HEK293 (cell line): ENCODE measurements around the gene NIN.

Source experiments
- CTCF ChIA-PET: fragments of 350-600 bp; formaldehyde crosslinking; extraction: SDS; loops from one replicate; lab custom pipeline; 2021; ENCODE audit warnings: antibody characterized with exemption; lab: Yijun Ruan, JAX
- POLR2A ChIA-PET: fragments of 300-600 bp; formaldehyde crosslinking; extraction: SDS; loops from one replicate; lab custom pipeline; 2020; ENCODE audit warnings: antibody characterized with exemption, inconsistent platforms; lab: Yijun Ruan, JAX
- H3K27ac ChIP-seq: fragments of 200-500 bp; sonication (Bioruptor generic); 2 replicates; pipeline ENCODE4 v1.5.1; 2014; ENCODE audit warnings: low read depth, low read length, control low read depth, inconsistent platforms; ENCODE audit errors: extremely low read depth
- H3K36me3 ChIP-seq, 2 experiments: fragments of 200-500 bp in 1 of 2; sonication (Bioruptor generic) in 1 of 2; 1 replicate in 1 of 2; 2 replicates in 1 of 2; pipeline ENCODE4 v1.5.1; 2014 to 2017; ENCODE audit warnings: inconsistent platforms in 2 of 2, low read length in 2 of 2; ENCODE audit not compliant: control insufficient read depth in 2 of 2, insufficient read depth in 1 of 2
- H3K4me1 ChIP-seq: fragments of 200-500 bp; sonication (Bioruptor generic); 2 replicates; pipeline ENCODE4 v1.5.1; 2014; ENCODE audit warnings: mild to moderate bottlenecking, low read length, inconsistent platforms; ENCODE audit not compliant: control insufficient read depth, insufficient read depth
- H3K4me3 ChIP-seq: 2 replicates; pipeline ENCODE4 v1.5.1; 2011; ENCODE audit warnings: low read depth, mild to moderate bottlenecking, control low read depth, low read length, moderate library complexity
- H3K9me3 ChIP-seq: fragments of 200-500 bp; sonication (Bioruptor generic); 2 replicates; pipeline ENCODE4 v1.5.1; 2014; ENCODE audit warnings: low read depth, low read length, inconsistent platforms; ENCODE audit not compliant: control insufficient read depth, insufficient read depth
- KLF9 ChIP-seq: fragments of 450-650 bp; formaldehyde crosslinking; IDR thresholded peaks from 2 replicates; pipeline ENCODE4 v1.5.1; 2016; ENCODE audit warnings: missing biosample characterization, missing genetic modification characterization, low read depth
- MEIS1 ChIP-seq: sonication (generic); formaldehyde crosslinking; IDR thresholded peaks from 2 replicates; pipeline ENCODE4 v1.8.1; 2022; ENCODE audit warnings: missing genetic modification reagents, mild to moderate bottlenecking, borderline replicate concordance
- OSR2 ChIP-seq: fragments of 450-650 bp; formaldehyde crosslinking; IDR thresholded peaks from 2 replicates; pipeline ENCODE4 v1.5.1; 2016; ENCODE audit warnings: missing biosample characterization, missing genetic modification characterization
- PRDM1 ChIP-seq: fragments of 450-650 bp; formaldehyde crosslinking; IDR thresholded peaks from 2 replicates; pipeline ENCODE4; 2016; ENCODE audit warnings: missing biosample characterization, missing genetic modification characterization
- TCF7L2 ChIP-seq: IDR thresholded peaks from 2 replicates; pipeline ENCODE4 v1.6.1; 2011; ENCODE audit warnings: low read depth, mild to moderate bottlenecking, inconsistent platforms, low read length, moderate library complexity, borderline replicate concordance
- WT1 ChIP-seq: fragments of 450-650 bp; formaldehyde crosslinking; IDR thresholded peaks from 2 replicates; pipeline ENCODE4 v1.5.1; 2016; ENCODE audit warnings: missing biosample characterization, missing genetic modification characterization
- ZBTB21 ChIP-seq: fragments of 450-650 bp; formaldehyde crosslinking; IDR thresholded peaks from 2 replicates; pipeline ENCODE4 v1.5.1; 2017; ENCODE audit warnings: missing biosample characterization, missing genetic modification characterization
- ZBTB8A ChIP-seq: fragments of 450-650 bp; formaldehyde crosslinking; IDR thresholded peaks from 2 replicates; pipeline ENCODE4 v1.5.1; 2016; ENCODE audit warnings: missing biosample characterization, missing genetic modification characterization
- ZFP69B ChIP-seq: fragments of 450-650 bp; formaldehyde crosslinking; IDR thresholded peaks from 2 replicates; pipeline ENCODE4 v1.5.1; 2016; ENCODE audit warnings: missing biosample characterization, missing genetic modification characterization
- ZNF146 ChIP-seq: fragments of 450-650 bp; formaldehyde crosslinking; IDR thresholded peaks from 2 replicates; pipeline ENCODE4 v1.5.1; 2016; ENCODE audit warnings: missing biosample characterization, missing genetic modification characterization
- ZNF423 ChIP-seq: fragments of 450-650 bp; formaldehyde crosslinking; IDR thresholded peaks from 2 replicates; pipeline ENCODE4 v1.5.1; 2016; ENCODE audit warnings: missing biosample characterization, missing genetic modification characterization
- ZNF518A ChIP-seq: fragments of 450-650 bp; formaldehyde crosslinking; conservative IDR thresholded peaks from 2 replicates; pipeline ENCODE4 v1.5.1; 2016; ENCODE audit warnings: low read depth, missing biosample characterization, missing genetic modification characterization
- ZNF548 ChIP-seq: fragments of 450-650 bp; formaldehyde crosslinking; IDR thresholded peaks from 2 replicates; pipeline ENCODE4 v1.5.1; 2016; ENCODE audit warnings: missing biosample characterization, missing genetic modification characterization
- ZNF600 ChIP-seq: fragments of 450-650 bp; formaldehyde crosslinking; IDR thresholded peaks from 2 replicates; pipeline ENCODE4 v1.5.1; 2016; ENCODE audit warnings: missing biosample characterization, missing genetic modification characterization
- ZNF623 ChIP-seq: fragments of 450-650 bp; formaldehyde crosslinking; IDR thresholded peaks from 2 replicates; pipeline ENCODE4 v1.5.1; 2016; ENCODE audit warnings: missing biosample characterization, missing genetic modification characterization
- ZNF701 ChIP-seq: fragments of 450-650 bp; formaldehyde crosslinking; IDR thresholded peaks from 2 replicates; pipeline ENCODE4 v1.5.1; 2016; ENCODE audit warnings: missing biosample characterization, missing genetic modification characterization
- ZNF777 ChIP-seq: fragments of 450-650 bp; formaldehyde crosslinking; IDR thresholded peaks from 2 replicates; pipeline ENCODE4 v1.5.1; 2017; ENCODE audit warnings: missing biosample characterization, missing genetic modification characterization, borderline replicate concordance
- TF ChIP-seq, protein P1 (sequence below): fragments of 450-650 bp; IDR thresholded peaks from 2 replicates; pipeline ENCODE4 v1.5.1; 2018; ENCODE audit warnings: missing biosample characterization, missing genetic modification characterization
- TF ChIP-seq, protein P2 (sequence below): fragments of 450-650 bp; formaldehyde crosslinking; IDR thresholded peaks from 2 replicates; pipeline ENCODE4 v1.5.1; 2016; ENCODE audit warnings: missing biosample characterization, missing genetic modification characterization

NIN gene

DNA sequence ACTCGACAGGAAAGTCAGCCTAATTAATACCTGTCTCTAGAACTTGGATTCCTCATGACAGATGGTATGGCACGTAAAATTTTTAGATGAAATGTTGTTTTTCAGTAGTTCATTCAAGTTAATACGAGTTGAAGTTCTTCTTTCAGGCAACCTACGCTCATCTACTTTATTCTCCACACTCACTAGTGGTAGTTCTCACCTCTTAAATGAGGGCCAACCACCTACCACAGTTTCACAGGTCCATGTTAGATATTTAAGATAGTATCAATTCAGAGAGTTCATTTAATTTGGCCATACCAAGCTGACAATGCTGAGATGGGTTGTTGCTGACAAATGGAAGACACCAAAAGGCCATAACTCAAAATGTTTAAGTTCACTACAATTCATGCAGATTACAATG lies 50.6 kb downstream of the NIN start:
- Histone ChIP-seq H3K4me1 (peaks cover 11% of the 10 kb centered on the region; the same call in 1 of the 2 replicates), H3K9me3 (no peaks in the 10 kb centered on the region), H3K27ac (no peak overlapping the region), H3K36me3 (peaks cover 0 to 6% of the 10 kb centered on the region in 2 experiments; a peak in 1 of 3 replicates), H3K4me3 (no peak overlapping the region)
- TF ChIP-seq ZBTB21 (no peak), ZNF548 (tag by site-specific recombination) (no peak), WT1 (tag by site-specific recombination) (no peak), ZBTB8A (tag by site-specific recombination) (no peak), KLF9 (tag by site-specific recombination) (no peak), ZNF623 (tag by site-specific recombination) (no peak), MEIS1 (CRISPR knock-in tag) (no peak), ZNF701 (tag by site-specific recombination) (no peak), ZFP69B (tag by site-specific recombination) (no peak), OSR2 (tag by site-specific recombination) (no peak), TCF7L2 (no peak), ZNF600 (tag by site-specific recombination) (no peak), ZNF146 (tag by site-specific recombination) (no peak), PRDM1 (tag by site-specific recombination) (no peak), ZNF777 (tag by site-specific recombination) (no peak), ZNF423 (tag by site-specific recombination) (no peak), ZNF518A (tag by site-specific recombination) (no peak)
- TF ChIP-seq, protein P1, sequence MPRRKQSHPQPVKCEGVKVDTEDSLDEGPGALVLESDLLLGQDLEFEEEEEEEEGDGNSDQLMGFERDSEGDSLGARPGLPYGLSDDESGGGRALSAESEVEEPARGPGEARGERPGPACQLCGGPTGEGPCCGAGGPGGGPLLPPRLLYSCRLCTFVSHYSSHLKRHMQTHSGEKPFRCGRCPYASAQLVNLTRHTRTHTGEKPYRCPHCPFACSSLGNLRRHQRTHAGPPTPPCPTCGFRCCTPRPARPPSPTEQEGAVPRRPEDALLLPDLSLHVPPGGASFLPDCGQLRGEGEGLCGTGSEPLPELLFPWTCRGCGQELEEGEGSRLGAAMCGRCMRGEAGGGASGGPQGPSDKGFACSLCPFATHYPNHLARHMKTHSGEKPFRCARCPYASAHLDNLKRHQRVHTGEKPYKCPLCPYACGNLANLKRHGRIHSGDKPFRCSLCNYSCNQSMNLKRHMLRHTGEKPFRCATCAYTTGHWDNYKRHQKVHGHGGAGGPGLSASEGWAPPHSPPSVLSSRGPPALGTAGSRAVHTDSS (tag by site-specific recombination) = no peak
- TF ChIP-seq, protein P2, sequence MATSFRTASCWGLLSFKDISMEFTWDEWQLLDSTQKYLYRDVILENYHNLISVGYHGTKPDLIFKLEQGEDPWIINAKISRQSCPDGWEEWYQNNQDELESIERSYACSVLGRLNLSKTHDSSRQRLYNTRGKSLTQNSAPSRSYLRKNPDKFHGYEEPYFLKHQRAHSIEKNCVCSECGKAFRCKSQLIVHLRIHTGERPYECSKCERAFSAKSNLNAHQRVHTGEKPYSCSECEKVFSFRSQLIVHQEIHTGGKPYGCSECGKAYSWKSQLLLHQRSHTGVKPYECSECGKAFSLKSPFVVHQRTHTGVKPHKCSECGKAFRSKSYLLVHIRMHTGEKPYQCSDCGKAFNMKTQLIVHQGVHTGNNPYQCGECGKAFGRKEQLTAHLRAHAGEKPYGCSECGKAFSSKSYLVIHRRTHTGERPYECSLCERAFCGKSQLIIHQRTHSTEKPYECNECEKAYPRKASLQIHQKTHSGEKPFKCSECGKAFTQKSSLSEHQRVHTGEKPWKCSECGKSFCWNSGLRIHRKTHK (tag by site-specific recombination) = no peak
- ChIA-PET CTCF (interaction anchor here (1.0 kb wide), 1 partner anchor 183 kb away, joined by 3 read pairs; no protein-coding TSS in a partner anchor), POLR2A (no interaction called here)
